ENCODE results near the gene RAMP1.

DNA sequence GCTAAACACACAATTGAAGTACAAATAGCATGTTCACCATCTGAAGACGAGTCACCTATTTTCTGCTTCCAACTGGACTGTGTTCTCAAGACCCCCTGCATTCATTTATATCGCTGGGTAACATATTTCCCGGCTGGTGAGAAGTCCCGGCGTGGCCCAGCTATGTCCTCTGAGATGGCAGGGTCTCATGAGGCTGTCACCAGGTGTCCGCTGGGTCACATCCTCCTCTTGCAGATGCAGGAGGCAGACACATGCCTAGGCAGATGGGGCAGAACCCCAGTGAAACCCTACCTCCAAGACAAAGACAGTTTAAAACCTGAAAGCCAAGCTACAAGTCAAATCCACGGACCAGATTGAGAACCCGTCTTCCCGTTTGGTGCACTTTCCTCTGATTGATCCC lies 70.6 kb downstream of the RAMP1 start:
- no peak for TF ChIP-seq RFX5 (IDR thresholded peaks at IDR 0.05; ENCODE audit: low read depth, low read length)
- no peak for TF ChIP-seq POLR2A (IDR thresholded peaks at IDR 0.05; ENCODE audit: low read depth, low read length)
- TF ChIP-seq, protein P1, sequence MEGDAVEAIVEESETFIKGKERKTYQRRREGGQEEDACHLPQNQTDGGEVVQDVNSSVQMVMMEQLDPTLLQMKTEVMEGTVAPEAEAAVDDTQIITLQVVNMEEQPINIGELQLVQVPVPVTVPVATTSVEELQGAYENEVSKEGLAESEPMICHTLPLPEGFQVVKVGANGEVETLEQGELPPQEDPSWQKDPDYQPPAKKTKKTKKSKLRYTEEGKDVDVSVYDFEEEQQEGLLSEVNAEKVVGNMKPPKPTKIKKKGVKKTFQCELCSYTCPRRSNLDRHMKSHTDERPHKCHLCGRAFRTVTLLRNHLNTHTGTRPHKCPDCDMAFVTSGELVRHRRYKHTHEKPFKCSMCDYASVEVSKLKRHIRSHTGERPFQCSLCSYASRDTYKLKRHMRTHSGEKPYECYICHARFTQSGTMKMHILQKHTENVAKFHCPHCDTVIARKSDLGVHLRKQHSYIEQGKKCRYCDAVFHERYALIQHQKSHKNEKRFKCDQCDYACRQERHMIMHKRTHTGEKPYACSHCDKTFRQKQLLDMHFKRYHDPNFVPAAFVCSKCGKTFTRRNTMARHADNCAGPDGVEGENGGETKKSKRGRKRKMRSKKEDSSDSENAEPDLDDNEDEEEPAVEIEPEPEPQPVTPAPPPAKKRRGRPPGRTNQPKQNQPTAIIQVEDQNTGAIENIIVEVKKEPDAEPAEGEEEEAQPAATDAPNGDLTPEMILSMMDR (conservative IDR thresholded peaks at IDR 0.05; ENCODE audit: low read depth, low read length), result no peak
- TF ChIP-seq CEBPB (IDR thresholded peaks at IDR 0.05; ENCODE audit: low read depth, low read length), result no peak
- no peak for TF ChIP-seq MXI1 (IDR thresholded peaks at IDR 0.05; ENCODE audit: borderline replicate concordance, low read depth, low read length)
